Pancreas (tissue), 10 donors: Measurements from ENCODE around the gene C6orf52. TPM values are rescaled to one million over a fixed set of nuclear protein-coding genes. Genes with fewer than 3 reads are reported as not detected.

ENCODE experiments used
- ATAC-seq, 4 donors: fragments of 200-7000 bp; cut with Tn5 transposase; one replicate each; pipeline versions ENCODE4 v1.8.0 to v1.9.1; 2020; ENCODE audit warnings: mild to moderate bottlenecking in 4 of 4, moderate library complexity in 4 of 4
- DNase-seq, 6 donors: peaks; one replicate each; pipeline ENCODE4 v3.0.0-alpha.2; 2020
- FAIRE-seq: peaks from 2 replicates; lab custom pipeline; 2012; peaks lifted over from hg19 to GRCh38; lab: Jason Lieb, UNC
- H3K27ac ChIP-seq, 4 donors: fragments of 200-600 bp; sonication (generic); 1 replicate in 3 of 4; 2 replicates in 1 of 4; pipeline versions ENCODE4 v1.5.0 to v1.8.0; 2020
- H3K27me3 ChIP-seq, 4 donors: fragments of 200-600 bp; one replicate each; pipeline ENCODE4 v1.8.0; 2021
- H3K36me3 ChIP-seq, 3 donors: fragments of 200-600 bp; sonication (generic) in 1 of 3; one replicate each; pipeline versions ENCODE4 v1.5.0 to v1.8.0; 2020 to 2021
- H3K4me1 ChIP-seq, 3 donors: fragments of 200-600 bp; one replicate each; pipeline ENCODE4 v1.8.0; 2021
- H3K4me3 ChIP-seq, 4 donors: fragments of 200-600 bp; sonication (generic) in 2 of 4; one replicate each; pipeline versions ENCODE4 v1.5.0 to v1.8.0; 2020 to 2021
- H3K9me3 ChIP-seq, 4 donors: fragments of 200-600 bp; one replicate each; pipeline ENCODE4 v1.8.0; 2021
- CTCF ChIP-seq, 4 donors: fragments of 200-600 bp; sonication (generic) in 3 of 4; IDR thresholded peaks; one replicate each; pipeline versions ENCODE4 v1.5.0 to v1.8.0; 2021; ENCODE audit warnings: antibody characterized with exemption in 4 of 4
- WGBS, 2 donors: extraction: QIAGEN DNeasy Blood & Tissue Kit; methylation state at CpG; one replicate each; pipeline ENCODE4 v1.1.7; 2013; 5-methylcytosine and 5-hydroxymethylcytosine counted together
- intact Hi-C, 3 donors: fragments of 100-400 bp; cut with DNase I; formaldehyde crosslinking; loops; one replicate each; pipeline versions ENCODE4 v1.11.1 to v1.14.2; 2022
- polyA plus RNA-seq, 2 donors: library from polyadenylated mRNA; stranded (reverse); fragments of 200-250 nt; gene quantifications; one replicate each; pipeline ENCODE4 v1.2.3, GENCODE V29; 2013
- total RNA-seq, 6 donors: library from RNA; stranded (reverse); fragmentation: NEBNext Ultra II Directional in 4 of 6; extraction: Animal tissue kit (Norgen Biotek cat#: 25700) in 4 of 6; gene quantifications; one replicate each; pipeline versions ENCODE4 v1.2.1 to v1.2.4, GENCODE V29; 2021 to 2023
- donor health status: healthy with polysubstance abuse.
- donor health status: DM: no; HTN: no; CAD: no; lungs with moderate emphysema.
- donor health status: DM: no; HTN: no; CAD: no.
- donor health status: control.
- donor health status: control.
- donor health status: Bipolar disorder and iron deficiency.
- donor health status: DM: yes; HTN: yes; CAD: no.
- donor health status: DM: no; HTN: no; CAD: no.
- donor health status: DM: no; HTN: no; CAD: no.
- donor health status: DM: yes; HTN: yes; CAD: no.

The C6orf52 gene
- total and polyA plus RNA-seq, 8 donors, result 0.62 to 2.7 (median 0.95) TPM

DNA sequence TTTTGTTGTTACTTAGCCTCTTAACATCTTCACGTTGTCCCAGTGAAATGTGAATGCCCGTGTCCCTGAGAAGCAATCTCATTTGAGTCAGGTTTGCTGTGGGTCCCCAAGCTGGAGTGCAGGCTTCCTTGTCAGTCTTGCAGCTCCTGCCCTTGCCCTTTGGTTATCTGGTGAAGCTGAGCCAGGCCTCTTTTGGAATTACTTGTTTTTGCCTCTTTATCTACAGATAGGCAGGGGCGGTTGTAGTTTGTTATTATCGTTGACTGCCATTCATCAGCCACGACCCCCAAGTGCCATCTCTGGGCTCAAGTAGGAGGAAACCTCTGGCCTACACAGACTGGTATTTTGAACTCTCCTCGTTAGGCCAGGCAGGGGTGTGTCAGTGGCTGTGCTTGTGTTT, 30.6 kb upstream of the C6orf52 start:
- Histone ChIP-seq H3K4me3 (no peak overlapping the region), H3K9me3 (no peaks in the 10 kb centered on the region), H3K4me1 (peaks cover 0 to 10% (median 7%) of the 10 kb centered on the region in 3 donors), H3K27me3 (no peaks in the 10 kb centered on the region), H3K27ac (no peak overlapping the region), H3K36me3 (peaks cover 0 to 24% (median 3%) of the 10 kb centered on the region in 3 donors)
- FAIRE-seq (no peak), ATAC-seq (no peak), DNase-seq (no peak)
- 42 to 57% methylated on average over 6 of the region's 6 CpGs for WGBS, 2 donors
- TF ChIP-seq CTCF (IDR thresholded peaks at IDR 0.05), result no peak
- intact Hi-C loops, result no loop called here

GRCh38 chr6:10723567-10723881, 29.1 kb upstream of the C6orf52 start:
- FAIRE-seq (no peak), ATAC-seq (peak; percentile 2 to 13 (median 6)), DNase-seq (peak in 1 of 6 donors; percentile 21)
- peak overlapping the region in 3 of 4 donors; percentile 71 to 83 (median 73) for H3K27ac ChIP-seq
- peaks cover 0 to 10% (median 7%) of the 10 kb centered on the region in 3 donors for H3K4me1 ChIP-seq
- peaks cover 0 to 12% (median 0%) of the 10 kb centered on the region in 3 donors for H3K36me3 ChIP-seq
- H3K9me3 ChIP-seq, result no peaks in the 10 kb centered on the region
- H3K27me3 ChIP-seq, result no peaks in the 10 kb centered on the region
- intact Hi-C loops, result no loop called here
- H3K4me3 ChIP-seq, result peak overlapping the region; percentile 43 to 76 (median 61)
- WGBS, 2 donors, result 22 to 23% methylated on average over 7 of the region's 7 CpGs
- no peak for TF ChIP-seq CTCF (IDR thresholded peaks at IDR 0.05)

- H3K27ac ChIP-seq, result peak within 1 kb of the TSS; percentile 66 to 83 (median 72)
- 0 to 1% methylated on average over 51 to 55 of the region's 55 CpGs for WGBS, 2 donors
- no peak for FAIRE-seq
Measured at GRCh38 chr6:10722820-10723566, 28.6 kb upstream of the C6orf52 start, which contains the start of gene TMEM14C. TMEM14C (plus strand) TSS chr6:10723070; CDS start chr6:10724614, 1,544 bp downstream.

GRCh38 chr6:10722570-10722819, 28.1 kb upstream of the C6orf52 start:
- ATAC-seq, result no peak
- Histone ChIP-seq H3K36me3 (peaks cover 0 to 12% (median 0%) of the 10 kb centered on the region in 3 donors), H3K4me3 (peak overlapping the region; percentile 43 to 76 (median 61)), H3K9me3 (no peaks in the 10 kb centered on the region), H3K4me1 (peaks cover 0 to 10% (median 7%) of the 10 kb centered on the region in 3 donors), H3K27ac (peak overlapping the region; percentile 46 to 83 (median 70)), H3K27me3 (no peaks in the 10 kb centered on the region)
- no peak for FAIRE-seq
- no peak for DNase-seq
- 2 to 3% methylated on average over 6 of the region's 6 CpGs for WGBS, 2 donors
- no peak for TF ChIP-seq CTCF (IDR thresholded peaks at IDR 0.05)
- intact Hi-C loops, result no loop called here

More at GRCh38 chr6:10722820-10723566, 28.6 kb upstream of the C6orf52 start, which contains the start of gene TMEM14C:
- Histone ChIP-seq H3K27me3 (no peaks in the 10 kb centered on the region), H3K36me3 (peaks cover 0 to 12% (median 0%) of the 10 kb centered on the region in 3 donors), H3K4me1 (peaks cover 0 to 10% (median 7%) of the 10 kb centered on the region in 3 donors), H3K4me3 (peak within 1 kb of the TSS; percentile 43 to 76 (median 61)), H3K9me3 (no peaks in the 10 kb centered on the region)
- intact Hi-C loops, result no loop called here
- TF ChIP-seq CTCF (IDR thresholded peaks at IDR 0.05), result no peak
- peak; percentile 96 to 99 (median 98) for ATAC-seq
- DNase-seq, result peak; percentile 97 to 100 (median 98)
